Esophagus squamous epithelium (tissue), 4 donors: ENCODE results near the gene MOCOS.

Experiments used
- CTCF ChIP-seq, 6 experiments: fragments of 450-650 bp in 4 of 6; fragments of 200-600 bp in 2 of 6; sonication (generic) in 2 of 6; IDR thresholded peaks; one replicate each; pipeline ENCODE4 v1.5.1; 2016 to 2019; ENCODE audit warnings: antibody characterized with exemption in 6 of 6, mild to moderate bottlenecking in 4 of 6, moderate library complexity in 4 of 6
- POLR2A ChIP-seq, 4 donors: fragments of 450-650 bp; IDR thresholded peaks; one replicate each; pipeline ENCODE4 v1.6.1; 2017; ENCODE audit warnings: antibody characterized with exemption in 4 of 4, mild to moderate bottlenecking in 4 of 4, moderate library complexity in 3 of 4

- TF ChIP-seq POLR2A (IDR thresholded peaks at IDR 0.05) (no peak), CTCF (IDR thresholded peaks at IDR 0.05) (no peak)
Measured at GRCh38 chr18:36158266-36158867, 28.9 kb upstream of the MOCOS start.
